Measurements from ENCODE around the gene FHL2.

The FHL2 gene

GRCh38 chr2:105397025-105397722, 1.7 kb downstream of the FHL2 start:
- peak overlapping the region; percentile 36 for H3K27ac ChIP-seq (ENCODE audit: low read depth, low read length, severe bottlenecking)

GRCh38 chr2:105396254-105397024, 2.4 kb downstream of the FHL2 start:
- H3K36me3 ChIP-seq (ENCODE audit: control insufficient read depth, insufficient read depth, low read length) = peaks cover 27% of the 10 kb centered on the region
- peak overlapping the region; percentile 3 for H3K27ac ChIP-seq (ENCODE audit: low read depth, low read length, severe bottlenecking)
- 88 to 89% methylated on average over 8 to 9 of the region's 12 CpGs for WGBS, 2 experiments (ENCODE audit: insufficient coverage in 2 of 2)
- no peak overlapping the region for H3K4me3 ChIP-seq (ENCODE audit: extremely low read depth, insufficient read depth, low read length, poor library complexity, severe bottlenecking)
- H3K4me1 ChIP-seq (ENCODE audit: control insufficient read depth, insufficient read depth, low read length, poor library complexity, severe bottlenecking) = peaks cover 10% of the 10 kb centered on the region
- H3K9me3 ChIP-seq (ENCODE audit: control insufficient read depth, low read length) = no peaks in the 10 kb centered on the region

More at GRCh38 chr2:105397025-105397722, 1.7 kb downstream of the FHL2 start:
- H3K4me1 ChIP-seq (ENCODE audit: control insufficient read depth, insufficient read depth, low read length, poor library complexity, severe bottlenecking) = peaks cover 10% of the 10 kb centered on the region
- peak overlapping the region; percentile 9 for H3K4me3 ChIP-seq (ENCODE audit: extremely low read depth, insufficient read depth, low read length, poor library complexity, severe bottlenecking)
- peaks cover 27% of the 10 kb centered on the region for H3K36me3 ChIP-seq (ENCODE audit: control insufficient read depth, insufficient read depth, low read length)
- 73 to 87% methylated on average over 3 to 10 of the region's 13 CpGs for WGBS, 2 experiments (ENCODE audit: insufficient coverage in 2 of 2)
- H3K9me3 ChIP-seq (ENCODE audit: control insufficient read depth, low read length) = no peaks in the 10 kb centered on the region

GRCh38 chr2:105395691-105396090, 3.2 kb downstream of the FHL2 start:
- H3K9me3 ChIP-seq (ENCODE audit: control insufficient read depth, low read length) = no peaks in the 10 kb centered on the region
- no peak overlapping the region for H3K4me3 ChIP-seq (ENCODE audit: extremely low read depth, insufficient read depth, low read length, poor library complexity, severe bottlenecking)
- H3K36me3 ChIP-seq (ENCODE audit: control insufficient read depth, insufficient read depth, low read length) = peaks cover 27% of the 10 kb centered on the region
- H3K4me1 ChIP-seq (ENCODE audit: control insufficient read depth, insufficient read depth, low read length, poor library complexity, severe bottlenecking) = peaks cover 10% of the 10 kb centered on the region
- 94 to 96% methylated on average over 2 to 7 of the region's 7 CpGs for WGBS, 2 experiments (ENCODE audit: insufficient coverage in 2 of 2)
- no peak overlapping the region for H3K27ac ChIP-seq (ENCODE audit: low read depth, low read length, severe bottlenecking)

GRCh38 chr2:105394951-105395611, 3.8 kb downstream of the FHL2 start:
- 95 to 98% methylated on average over 12 of the region's 12 CpGs for WGBS, 2 experiments (ENCODE audit: insufficient coverage in 2 of 2)
- Histone ChIP-seq H3K27ac (ENCODE audit: low read depth, low read length, severe bottlenecking) (no peak overlapping the region), H3K4me3 (ENCODE audit: extremely low read depth, insufficient read depth, low read length, poor library complexity, severe bottlenecking) (no peak overlapping the region)

GRCh38 chr2:105393373-105394055, 5.3 kb downstream of the FHL2 start:
- 91 to 94% methylated on average over 9 of the region's 13 CpGs for WGBS, 2 experiments (ENCODE audit: insufficient coverage in 2 of 2)
- no peak overlapping the region for H3K4me3 ChIP-seq (ENCODE audit: extremely low read depth, insufficient read depth, low read length, poor library complexity, severe bottlenecking)
- H3K27ac ChIP-seq (ENCODE audit: low read depth, low read length, severe bottlenecking) = no peak overlapping the region
- peaks cover 36% of the 10 kb centered on the region for H3K36me3 ChIP-seq (ENCODE audit: control insufficient read depth, insufficient read depth, low read length)
- no peaks in the 10 kb centered on the region for H3K9me3 ChIP-seq (ENCODE audit: control insufficient read depth, low read length)
- H3K4me1 ChIP-seq (ENCODE audit: control insufficient read depth, insufficient read depth, low read length, poor library complexity, severe bottlenecking) = peaks cover 10% of the 10 kb centered on the region

More at GRCh38 chr2:105394951-105395611, 3.8 kb downstream of the FHL2 start:
- peaks cover 10% of the 10 kb centered on the region for H3K4me1 ChIP-seq (ENCODE audit: control insufficient read depth, insufficient read depth, low read length, poor library complexity, severe bottlenecking)
- no peaks in the 10 kb centered on the region for H3K9me3 ChIP-seq (ENCODE audit: control insufficient read depth, low read length)
- peaks cover 29% of the 10 kb centered on the region for H3K36me3 ChIP-seq (ENCODE audit: control insufficient read depth, insufficient read depth, low read length)

GRCh38 chr2:105391763-105392662, 6.8 kb downstream of the FHL2 start:
- H3K36me3 ChIP-seq (ENCODE audit: control insufficient read depth, insufficient read depth, low read length) = peaks cover 42% of the 10 kb centered on the region
- H3K9me3 ChIP-seq (ENCODE audit: control insufficient read depth, low read length) = no peaks in the 10 kb centered on the region
- H3K4me3 ChIP-seq (ENCODE audit: extremely low read depth, insufficient read depth, low read length, poor library complexity, severe bottlenecking) = no peak overlapping the region
- WGBS, 2 experiments (ENCODE audit: insufficient coverage in 2 of 2) = 77 to 91% methylated on average over 5 to 7 of the region's 9 CpGs
- peaks cover 5% of the 10 kb centered on the region for H3K4me1 ChIP-seq (ENCODE audit: control insufficient read depth, insufficient read depth, low read length, poor library complexity, severe bottlenecking)
- no peak overlapping the region for H3K27ac ChIP-seq (ENCODE audit: low read depth, low read length, severe bottlenecking)

GRCh38 chr2:105391058-105391627, 7.7 kb downstream of the FHL2 start:
- 88 to 92% methylated on average over 3 to 4 of the region's 5 CpGs for WGBS, 2 experiments (ENCODE audit: insufficient coverage in 2 of 2)
- H3K27ac ChIP-seq (ENCODE audit: low read depth, low read length, severe bottlenecking) = no peak overlapping the region
- no peaks in the 10 kb centered on the region for H3K9me3 ChIP-seq (ENCODE audit: control insufficient read depth, low read length)
- H3K4me1 ChIP-seq (ENCODE audit: control insufficient read depth, insufficient read depth, low read length, poor library complexity, severe bottlenecking) = peaks cover under 1% of the 10 kb centered on the region
- no peak overlapping the region for H3K4me3 ChIP-seq (ENCODE audit: extremely low read depth, insufficient read depth, low read length, poor library complexity, severe bottlenecking)
- H3K36me3 ChIP-seq (ENCODE audit: control insufficient read depth, insufficient read depth, low read length) = peaks cover 46% of the 10 kb centered on the region

GRCh38 chr2:105390454-105390853, 8.4 kb downstream of the FHL2 start:
- no peaks in the 10 kb centered on the region for H3K9me3 ChIP-seq (ENCODE audit: control insufficient read depth, low read length)
- no peaks in the 10 kb centered on the region for H3K4me1 ChIP-seq (ENCODE audit: control insufficient read depth, insufficient read depth, low read length, poor library complexity, severe bottlenecking)
- no peak overlapping the region for H3K27ac ChIP-seq (ENCODE audit: low read depth, low read length, severe bottlenecking)
- no peak overlapping the region for H3K4me3 ChIP-seq (ENCODE audit: extremely low read depth, insufficient read depth, low read length, poor library complexity, severe bottlenecking)
- H3K36me3 ChIP-seq (ENCODE audit: control insufficient read depth, insufficient read depth, low read length) = peaks cover 47% of the 10 kb centered on the region

- no peaks in the 10 kb centered on the region for H3K9me3 ChIP-seq (ENCODE audit: control insufficient read depth, low read length)
- 88 to 92% methylated on average over 7 to 8 of the region's 8 CpGs for whole genome bisulfite sequencing, 2 experiments (ENCODE audit: insufficient coverage in 2 of 2)
- no peaks in the 10 kb centered on the region for H3K4me1 ChIP-seq (ENCODE audit: control insufficient read depth, insufficient read depth, low read length, poor library complexity, severe bottlenecking)
- H3K27ac ChIP-seq (ENCODE audit: low read depth, low read length, severe bottlenecking) = no peak overlapping the region
- H3K36me3 ChIP-seq (ENCODE audit: control insufficient read depth, insufficient read depth, low read length) = peaks cover 51% of the 10 kb centered on the region
- H3K4me3 ChIP-seq (ENCODE audit: extremely low read depth, insufficient read depth, low read length, poor library complexity, severe bottlenecking) = no peak overlapping the region
Observed at GRCh38 chr2:105388971-105389381, 9.9 kb downstream of the FHL2 start.
